Transverse colon (tissue), 3 donors: Measurements from ENCODE around the gene EPHB2.

Source experiments
- POLR2A ChIP-seq: fragments of 450-650 bp; IDR thresholded peaks from one replicate; pipeline ENCODE4 v1.6.1; 2016; ENCODE audit warnings: antibody characterized with exemption, mild to moderate bottlenecking, moderate library complexity
- TF ChIP-seq, protein P1 (sequence below), 5 experiments: fragments of 200-600 bp in 3 of 5; fragments of 450-650 bp in 2 of 5; sonication (generic) in 3 of 5; IDR thresholded peaks; 1 replicate in 2 of 5; 2 replicates in 3 of 5; pipeline ENCODE4 v1.5.1; 2016 to 2017; ENCODE audit warnings: antibody characterized with exemption in 5 of 5, inconsistent platforms in 3 of 5, mild to moderate bottlenecking in 2 of 5, moderate library complexity in 1 of 5

DNA sequence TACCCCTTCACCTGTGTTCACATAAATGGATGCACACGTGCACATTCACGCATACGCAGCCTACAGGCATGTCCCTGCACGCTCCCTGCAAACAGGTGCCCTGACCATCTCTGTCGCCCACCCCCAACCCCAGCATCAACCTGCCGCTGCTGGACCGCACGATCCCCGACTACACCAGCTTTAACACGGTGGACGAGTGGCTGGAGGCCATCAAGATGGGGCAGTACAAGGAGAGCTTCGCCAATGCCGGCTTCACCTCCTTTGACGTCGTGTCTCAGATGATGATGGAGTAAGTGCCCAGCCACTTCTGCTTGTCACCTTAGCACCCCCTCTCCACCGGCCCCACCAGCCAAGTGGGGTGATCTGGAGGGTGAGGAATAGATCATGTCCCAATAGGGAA is 201.7 kb downstream of the EPHB2 start:
- no peak for TF ChIP-seq POLR2A
- TF ChIP-seq, protein P1, sequence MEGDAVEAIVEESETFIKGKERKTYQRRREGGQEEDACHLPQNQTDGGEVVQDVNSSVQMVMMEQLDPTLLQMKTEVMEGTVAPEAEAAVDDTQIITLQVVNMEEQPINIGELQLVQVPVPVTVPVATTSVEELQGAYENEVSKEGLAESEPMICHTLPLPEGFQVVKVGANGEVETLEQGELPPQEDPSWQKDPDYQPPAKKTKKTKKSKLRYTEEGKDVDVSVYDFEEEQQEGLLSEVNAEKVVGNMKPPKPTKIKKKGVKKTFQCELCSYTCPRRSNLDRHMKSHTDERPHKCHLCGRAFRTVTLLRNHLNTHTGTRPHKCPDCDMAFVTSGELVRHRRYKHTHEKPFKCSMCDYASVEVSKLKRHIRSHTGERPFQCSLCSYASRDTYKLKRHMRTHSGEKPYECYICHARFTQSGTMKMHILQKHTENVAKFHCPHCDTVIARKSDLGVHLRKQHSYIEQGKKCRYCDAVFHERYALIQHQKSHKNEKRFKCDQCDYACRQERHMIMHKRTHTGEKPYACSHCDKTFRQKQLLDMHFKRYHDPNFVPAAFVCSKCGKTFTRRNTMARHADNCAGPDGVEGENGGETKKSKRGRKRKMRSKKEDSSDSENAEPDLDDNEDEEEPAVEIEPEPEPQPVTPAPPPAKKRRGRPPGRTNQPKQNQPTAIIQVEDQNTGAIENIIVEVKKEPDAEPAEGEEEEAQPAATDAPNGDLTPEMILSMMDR (IDR thresholded peaks at IDR 0.05): no peak
